Mesendoderm (in vitro differentiated cells): ENCODE results near the gene LAD1.

ENCODE experiments used
- DNase-seq: peaks from one replicate; pipeline ENCODE4 v3.0.0; 2013
- H2AK5ac ChIP-seq: 2 replicates; pipeline ENCODE4 v1.6.1; 2013; ENCODE audit warnings: low read length, inconsistent platforms
- H2BK120ac ChIP-seq: 2 replicates; pipeline ENCODE4 v1.6.1; 2013; ENCODE audit warnings: low read depth, mild to moderate bottlenecking, low read length, moderate library complexity, mixed read lengths
- H2BK15ac ChIP-seq: replicated peaks from 2 replicates; pipeline ENCODE4 v1.6.1; 2013; ENCODE audit warnings: low read depth, mild to moderate bottlenecking, moderate library complexity
- H2BK5ac ChIP-seq: 2 replicates; pipeline ENCODE4 v1.6.1; 2013; ENCODE audit warnings: low read length, inconsistent platforms
- H3K18ac ChIP-seq: 2 replicates; pipeline ENCODE4 v1.6.1; 2013; ENCODE audit warnings: mild to moderate bottlenecking, low read length, mixed read lengths
- H3K23ac ChIP-seq: one replicate; pipeline ENCODE4 v1.6.1; 2013; ENCODE audit warnings: low read length
- H3K27ac ChIP-seq: 2 replicates; pipeline ENCODE4 v1.5.1; 2013; ENCODE audit warnings: low read depth, mild to moderate bottlenecking, inconsistent platforms, low read length, moderate library complexity
- H3K27me3 ChIP-seq: 2 replicates; pipeline ENCODE4 v1.6.1; 2013; ENCODE audit warnings: low read length, control low read depth, mild to moderate bottlenecking, inconsistent platforms; ENCODE audit not compliant: insufficient read depth, poor library complexity
- H3K36me3 ChIP-seq: 2 replicates; pipeline ENCODE4 v1.6.1; 2013; ENCODE audit warnings: low read length, inconsistent platforms; ENCODE audit not compliant: control insufficient read depth, insufficient read depth
- H3K4ac ChIP-seq: one replicate; pipeline ENCODE4 v1.6.1; 2013; ENCODE audit warnings: low read depth, mild to moderate bottlenecking, low read length, moderate library complexity
- H3K4me1 ChIP-seq: 2 replicates; pipeline ENCODE4 v1.6.1; 2013; ENCODE audit warnings: low read depth, low read length, inconsistent platforms; ENCODE audit not compliant: control insufficient read depth
- H3K4me2 ChIP-seq: 2 replicates; pipeline ENCODE4 v1.6.1; 2013; ENCODE audit warnings: low read length
- H3K4me3 ChIP-seq: 2 replicates; pipeline ENCODE4 v1.5.1; 2013; ENCODE audit warnings: mild to moderate bottlenecking, low read length
- H3K56ac ChIP-seq: one replicate; pipeline ENCODE4 v1.6.1; 2013; ENCODE audit warnings: low read length
- H3K79me1 ChIP-seq: 2 replicates; pipeline ENCODE4 v1.6.1; 2013; ENCODE audit warnings: low read length, inconsistent platforms
- H3K79me2 ChIP-seq: 2 replicates; pipeline ENCODE4 v1.6.1; 2013; ENCODE audit warnings: mild to moderate bottlenecking, low read length; ENCODE audit not compliant: control insufficient read depth, insufficient read depth
- H3K9ac ChIP-seq: 2 replicates; pipeline ENCODE4 v1.6.1; 2013; ENCODE audit warnings: low read length, inconsistent platforms
- H4K5ac ChIP-seq: one replicate; pipeline ENCODE4 v1.6.1; 2013; ENCODE audit warnings: low read length
- H4K8ac ChIP-seq: one replicate; pipeline ENCODE4 v1.6.1; 2013; ENCODE audit warnings: low read depth, mild to moderate bottlenecking, control low read depth, low read length, moderate library complexity
- WGBS: extraction: QIAGEN DNeasy Blood & Tissue Kit; methylation state at CpG from one replicate; pipeline ENCODE4 v1.1.7; 2013; ENCODE audit warnings: low lambda C conversion rate, missing lambda C conversion rate; ENCODE audit not compliant: insufficient coverage; ENCODE audit errors: extremely low coverage; 5-methylcytosine and 5-hydroxymethylcytosine counted together

The LAD1 gene

GRCh38 chr1:201357636-201358348 lies 41.3 kb downstream of the LAD1 start:
- DNase-seq: no peak
- H3K4me1 ChIP-seq: no peaks in the 10 kb centered on the region

GRCh38 chr1:201357211-201357610 lies 41.9 kb downstream of the LAD1 start:
- H3K36me3 ChIP-seq: no peaks in the 10 kb centered on the region
- H3K4me3 ChIP-seq: no peak overlapping the region
- no peak overlapping the region for H2BK120ac ChIP-seq
- no peak overlapping the region for H3K4ac ChIP-seq
- no peak overlapping the region for H3K18ac ChIP-seq
- no peak overlapping the region for H2BK5ac ChIP-seq
- no peaks in the 10 kb centered on the region for H3K4me1 ChIP-seq
- no peaks in the 10 kb centered on the region for H3K27me3 ChIP-seq
- no peak overlapping the region for H4K8ac ChIP-seq
- no peak overlapping the region for H2BK15ac ChIP-seq
- no peaks in the 10 kb centered on the region for H3K79me1 ChIP-seq
- H3K4me2 ChIP-seq: no peak overlapping the region
- H3K23ac ChIP-seq: no peak overlapping the region
- DNase-seq: no peak
- no peak overlapping the region for H3K27ac ChIP-seq
- no peaks in the 10 kb centered on the region for H3K79me2 ChIP-seq
- no peak overlapping the region for H2AK5ac ChIP-seq
- H3K9ac ChIP-seq: no peak overlapping the region
- no peak overlapping the region for H4K5ac ChIP-seq
- WGBS: no CpG with 5 or more reads among the region's 8 CpGs
- no peak overlapping the region for H3K56ac ChIP-seq

More at GRCh38 chr1:201357636-201358348, 41.3 kb downstream of the LAD1 start:
- no CpG with 5 or more reads among the region's 10 CpGs for WGBS
- Histone ChIP-seq H2BK5ac (no peak overlapping the region), H4K5ac (no peak overlapping the region), H2BK15ac (no peak overlapping the region), H3K79me2 (no peaks in the 10 kb centered on the region), H3K56ac (no peak overlapping the region), H3K4ac (no peak overlapping the region), H3K79me1 (no peaks in the 10 kb centered on the region), H4K8ac (no peak overlapping the region), H3K4me2 (no peak overlapping the region), H2BK120ac (no peak overlapping the region), H3K4me3 (no peak overlapping the region), H3K9ac (no peak overlapping the region), H3K27me3 (no peaks in the 10 kb centered on the region), H2AK5ac (no peak overlapping the region), H3K23ac (no peak overlapping the region), H3K36me3 (no peaks in the 10 kb centered on the region), H3K18ac (no peak overlapping the region), H3K27ac (no peak overlapping the region)

- H3K79me2 ChIP-seq: no peaks in the 10 kb centered on the region
- H4K8ac ChIP-seq: no peak overlapping the region
- no peak overlapping the region for H3K4me2 ChIP-seq
- H4K5ac ChIP-seq: no peak overlapping the region
- no peak overlapping the region for H3K23ac ChIP-seq
- H3K9ac ChIP-seq: no peak overlapping the region
- H3K4me1 ChIP-seq: no peaks in the 10 kb centered on the region
- H3K4me3 ChIP-seq: no peak overlapping the region
- H2BK15ac ChIP-seq: no peak overlapping the region
- H3K27ac ChIP-seq: no peak overlapping the region
- no peaks in the 10 kb centered on the region for H3K79me1 ChIP-seq
- no peak overlapping the region for H2BK5ac ChIP-seq
- H3K4ac ChIP-seq: no peak overlapping the region
- H3K27me3 ChIP-seq: no peaks in the 10 kb centered on the region
- no peak overlapping the region for H3K56ac ChIP-seq
- no peak overlapping the region for H2AK5ac ChIP-seq
- H3K18ac ChIP-seq: no peak overlapping the region
- no CpG with 5 or more reads among the region's 11 CpGs for WGBS
- H3K36me3 ChIP-seq: no peaks in the 10 kb centered on the region
- no peak overlapping the region for H2BK120ac ChIP-seq
- DNase-seq: no peak
These were observed 42.4 kb downstream of the LAD1 start for GRCh38 chr1:201356701-201357100.

- WGBS: no CpG with 5 or more reads among the region's 5 CpGs
- H3K27ac ChIP-seq: no peak overlapping the region
- H3K79me2 ChIP-seq: no peaks in the 10 kb centered on the region
- H2BK120ac ChIP-seq: no peak overlapping the region
- H2BK5ac ChIP-seq: no peak overlapping the region
- DNase-seq: no peak
- no peak overlapping the region for H3K4me3 ChIP-seq
- no peak overlapping the region for H3K9ac ChIP-seq
- no peak overlapping the region for H3K23ac ChIP-seq
- no peak overlapping the region for H3K18ac ChIP-seq
- no peaks in the 10 kb centered on the region for H3K36me3 ChIP-seq
- H4K8ac ChIP-seq: no peak overlapping the region
- H2AK5ac ChIP-seq: no peak overlapping the region
- H3K79me1 ChIP-seq: no peaks in the 10 kb centered on the region
- H3K4me2 ChIP-seq: no peak overlapping the region
- no peak overlapping the region for H2BK15ac ChIP-seq
- H3K4me1 ChIP-seq: no peaks in the 10 kb centered on the region
- H4K5ac ChIP-seq: no peak overlapping the region
- H3K27me3 ChIP-seq: no peaks in the 10 kb centered on the region
- H3K56ac ChIP-seq: no peak overlapping the region
- H3K4ac ChIP-seq: no peak overlapping the region
These were observed 42.9 kb downstream of the LAD1 start for GRCh38 chr1:201356236-201356635.

- H2AK5ac ChIP-seq: no peak overlapping the region
- H3K4me2 ChIP-seq: no peak overlapping the region
- no peaks in the 10 kb centered on the region for H3K36me3 ChIP-seq
- H3K4ac ChIP-seq: no peak overlapping the region
- no peaks in the 10 kb centered on the region for H3K27me3 ChIP-seq
- H3K4me3 ChIP-seq: no peak overlapping the region
- H3K9ac ChIP-seq: no peak overlapping the region
- no peak overlapping the region for H3K18ac ChIP-seq
- H2BK120ac ChIP-seq: no peak overlapping the region
- no CpG with 5 or more reads among the region's 7 CpGs for WGBS
- H3K79me2 ChIP-seq: no peaks in the 10 kb centered on the region
- H4K5ac ChIP-seq: no peak overlapping the region
- H3K56ac ChIP-seq: no peak overlapping the region
- no peak overlapping the region for H2BK15ac ChIP-seq
- no peaks in the 10 kb centered on the region for H3K79me1 ChIP-seq
- no peak overlapping the region for H2BK5ac ChIP-seq
- H3K23ac ChIP-seq: no peak overlapping the region
- no peak for DNase-seq
- no peak overlapping the region for H3K27ac ChIP-seq
- no peaks in the 10 kb centered on the region for H3K4me1 ChIP-seq
- H4K8ac ChIP-seq: no peak overlapping the region
These were observed 43.7 kb downstream of the LAD1 start for GRCh38 chr1:201355471-201355870.

- no peak overlapping the region for H3K27ac ChIP-seq
- WGBS: no CpG with 5 or more reads among the region's 4 CpGs
- no peak overlapping the region for H2BK5ac ChIP-seq
- H2BK120ac ChIP-seq: no peak overlapping the region
- H3K4me1 ChIP-seq: no peaks in the 10 kb centered on the region
- no peak overlapping the region for H3K4me3 ChIP-seq
- H2AK5ac ChIP-seq: no peak overlapping the region
- no peak overlapping the region for H2BK15ac ChIP-seq
- H3K79me2 ChIP-seq: no peaks in the 10 kb centered on the region
- H3K56ac ChIP-seq: no peak overlapping the region
- no peak overlapping the region for H3K4ac ChIP-seq
- H3K4me2 ChIP-seq: no peak overlapping the region
- no peak overlapping the region for H3K23ac ChIP-seq
- no peak overlapping the region for H4K8ac ChIP-seq
- DNase-seq: no peak
- no peaks in the 10 kb centered on the region for H3K79me1 ChIP-seq
- H3K9ac ChIP-seq: no peak overlapping the region
- H3K18ac ChIP-seq: no peak overlapping the region
- no peaks in the 10 kb centered on the region for H3K27me3 ChIP-seq
- no peak overlapping the region for H4K5ac ChIP-seq
- no peaks in the 10 kb centered on the region for H3K36me3 ChIP-seq
These were observed 44.2 kb downstream of the LAD1 start for GRCh38 chr1:201354901-201355295.
